ENCODE results near the gene EZH2. TPM values are rescaled to one million over a fixed set of nuclear protein-coding genes. Genes with fewer than 3 reads are reported as not detected.

The EZH2 gene
- total RNA-seq, 6 experiments from 2014 or later, result 1.2 to 4.2 (median 1.9) TPM

DNA sequence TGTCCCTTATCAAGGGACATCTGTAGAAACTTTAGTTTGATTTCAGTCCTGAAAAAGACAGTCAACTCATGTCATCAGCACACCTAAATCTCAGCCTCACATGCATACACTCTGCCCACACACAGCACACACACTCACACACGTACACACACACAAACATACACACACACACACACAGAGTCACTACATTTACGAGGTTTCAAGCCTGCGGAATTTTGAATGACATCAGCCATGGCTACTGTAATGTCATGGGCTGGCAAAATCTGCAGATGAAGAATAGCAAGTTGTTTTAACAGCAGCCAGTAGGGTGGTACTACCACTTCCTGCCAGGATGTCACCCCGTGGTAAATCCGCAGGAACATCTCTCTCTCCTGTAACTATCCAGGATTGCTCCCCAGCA is 37.1 kb upstream of the EZH2 start:
- no peaks in the 10 kb centered on the region for H3K9me3 ChIP-seq
- ATAC-seq, result no peak
- TF ChIP-seq POLR2A (IDR thresholded peaks at IDR 0.05), result no peak
- TF ChIP-seq, protein P1, sequence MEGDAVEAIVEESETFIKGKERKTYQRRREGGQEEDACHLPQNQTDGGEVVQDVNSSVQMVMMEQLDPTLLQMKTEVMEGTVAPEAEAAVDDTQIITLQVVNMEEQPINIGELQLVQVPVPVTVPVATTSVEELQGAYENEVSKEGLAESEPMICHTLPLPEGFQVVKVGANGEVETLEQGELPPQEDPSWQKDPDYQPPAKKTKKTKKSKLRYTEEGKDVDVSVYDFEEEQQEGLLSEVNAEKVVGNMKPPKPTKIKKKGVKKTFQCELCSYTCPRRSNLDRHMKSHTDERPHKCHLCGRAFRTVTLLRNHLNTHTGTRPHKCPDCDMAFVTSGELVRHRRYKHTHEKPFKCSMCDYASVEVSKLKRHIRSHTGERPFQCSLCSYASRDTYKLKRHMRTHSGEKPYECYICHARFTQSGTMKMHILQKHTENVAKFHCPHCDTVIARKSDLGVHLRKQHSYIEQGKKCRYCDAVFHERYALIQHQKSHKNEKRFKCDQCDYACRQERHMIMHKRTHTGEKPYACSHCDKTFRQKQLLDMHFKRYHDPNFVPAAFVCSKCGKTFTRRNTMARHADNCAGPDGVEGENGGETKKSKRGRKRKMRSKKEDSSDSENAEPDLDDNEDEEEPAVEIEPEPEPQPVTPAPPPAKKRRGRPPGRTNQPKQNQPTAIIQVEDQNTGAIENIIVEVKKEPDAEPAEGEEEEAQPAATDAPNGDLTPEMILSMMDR (IDR thresholded peaks at IDR 0.05), result no peak
- DNase-seq, result no peak
- H3K27me3 ChIP-seq, result no peaks in the 10 kb centered on the region
- intact Hi-C loops (cut with DNase I), result no loop called here
- H3K4me3 ChIP-seq, result no peak overlapping the region
- H3K36me3 ChIP-seq, result no peaks in the 10 kb centered on the region
- 82% methylated on average over 5 of the region's 5 CpGs for WGBS (ENCODE audit: insufficient coverage, low coverage, low lambda C conversion rate, missing lambda C conversion rate)
- no peak overlapping the region for H3K27ac ChIP-seq
- no peaks in the 10 kb centered on the region for H3K4me1 ChIP-seq

- ATAC-seq, result no peak
- Histone ChIP-seq H3K27me3 (no peaks in the 10 kb centered on the region), H3K9me3 (no peaks in the 10 kb centered on the region), H3K36me3 (no peaks in the 10 kb centered on the region), H3K27ac (no peak overlapping the region), H3K4me3 (no peak overlapping the region), H3K4me1 (no peaks in the 10 kb centered on the region)
- 79% methylated on average over 6 of the region's 6 CpGs for WGBS (ENCODE audit: insufficient coverage, low coverage, low lambda C conversion rate, missing lambda C conversion rate)
- no peak for DNase-seq
- intact Hi-C loops (cut with DNase I), result no loop called here
- TF ChIP-seq, protein P1 (IDR thresholded peaks at IDR 0.05), result no peak
- TF ChIP-seq POLR2A (IDR thresholded peaks at IDR 0.05), result no peak
Measured at GRCh38 chr7:148919859-148920258, 35.8 kb upstream of the EZH2 start.

DNA sequence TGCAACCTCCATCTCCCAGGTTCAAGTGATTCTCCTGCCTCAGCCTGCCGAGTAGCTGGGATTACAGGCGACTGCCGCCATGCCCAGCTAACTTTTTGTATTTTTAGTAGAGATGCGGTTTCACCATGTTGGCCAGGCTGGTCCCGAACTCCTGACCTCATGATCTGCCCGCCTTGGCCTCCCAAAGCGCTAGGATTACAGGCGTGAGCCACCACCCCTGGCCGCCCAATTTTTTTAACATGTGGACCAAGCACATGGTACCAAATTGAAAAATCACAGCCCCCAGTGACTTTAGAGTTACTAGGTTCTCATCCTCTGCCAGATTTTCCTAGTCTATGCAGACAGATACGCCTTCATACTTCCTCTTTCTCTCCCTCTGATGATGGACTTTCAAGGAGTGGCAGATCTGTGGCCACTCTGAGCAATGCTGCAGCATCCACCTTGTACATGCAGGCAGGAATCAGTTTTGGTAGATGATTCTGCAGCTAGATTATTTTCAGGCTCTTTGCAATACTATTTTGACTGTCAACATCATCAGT is 34.0 kb upstream of the EZH2 start:
- TF ChIP-seq, protein P1 (IDR thresholded peaks at IDR 0.05), result no peak
- TF ChIP-seq POLR2A (IDR thresholded peaks at IDR 0.05), result no peak
- ATAC-seq (no peak), DNase-seq (no peak)
- intact Hi-C loops (cut with DNase I), result no loop called here
- no peaks in the 10 kb centered on the region for H3K4me1 ChIP-seq
- H3K27ac ChIP-seq, result no peak overlapping the region
- no peaks in the 10 kb centered on the region for H3K9me3 ChIP-seq
- no peaks in the 10 kb centered on the region for H3K36me3 ChIP-seq
- 86% methylated on average over 8 of the region's 10 CpGs for WGBS (ENCODE audit: insufficient coverage, low coverage, low lambda C conversion rate, missing lambda C conversion rate)
- no peak overlapping the region for H3K4me3 ChIP-seq
- H3K27me3 ChIP-seq, result no peaks in the 10 kb centered on the region

GRCh38 chr7:148916186-148916585 is 32.1 kb upstream of the EZH2 start:
- intact Hi-C loops (cut with DNase I), result no loop called here
- H3K27me3 ChIP-seq, result no peaks in the 10 kb centered on the region

More at GRCh38 chr7:148916186-148916585, 32.1 kb upstream of the EZH2 start:
- TF ChIP-seq, protein P1 (IDR thresholded peaks at IDR 0.05), result no peak
- TF ChIP-seq POLR2A (IDR thresholded peaks at IDR 0.05), result no peak
- ATAC-seq (no peak), DNase-seq (no peak)
- no peaks in the 10 kb centered on the region for H3K9me3 ChIP-seq
- H3K27ac ChIP-seq, result no peak overlapping the region
- H3K4me3 ChIP-seq, result no peak overlapping the region
- no peaks in the 10 kb centered on the region for H3K4me1 ChIP-seq
- H3K36me3 ChIP-seq, result no peaks in the 10 kb centered on the region
- WGBS (ENCODE audit: insufficient coverage, low coverage, low lambda C conversion rate, missing lambda C conversion rate), result 20% methylated on average over 1 of the region's 1 CpG

Data from right lobe of liver (tissue), 6 donors.